Endodermal cell (in vitro differentiated cells): ENCODE results near the gene PRXL2C. TPM values are rescaled to one million over a fixed set of nuclear protein-coding genes. Genes with fewer than 3 reads are reported as not detected.

Source experiments
- DNase-seq: peaks from one replicate; pipeline ENCODE4 v3.0.0-alpha.2; 2017
- H3K27ac ChIP-seq: 2 replicates; pipeline ENCODE4 v1.5.1; 2013; ENCODE audit warnings: mild to moderate bottlenecking, low read depth, low read length, moderate library complexity
- H3K27me3 ChIP-seq: 2 replicates; pipeline ENCODE4 v1.6.1; 2013; ENCODE audit warnings: mild to moderate bottlenecking, low read length, moderate library complexity; ENCODE audit not compliant: insufficient read depth, control insufficient read depth, poor library complexity, severe bottlenecking
- H3K36me3 ChIP-seq: 2 replicates; pipeline ENCODE4 v1.7.0; 2013; ENCODE audit warnings: mild to moderate bottlenecking, low read length, moderate library complexity; ENCODE audit not compliant: control insufficient read depth, insufficient read depth
- H3K4me1 ChIP-seq: one replicate; pipeline ENCODE4 v1.7.0; 2013; ENCODE audit warnings: low read length; ENCODE audit not compliant: control insufficient read depth, insufficient read depth
- H3K4me3 ChIP-seq: 2 replicates; pipeline ENCODE4 v1.5.1; 2013; ENCODE audit warnings: mild to moderate bottlenecking, low read length, moderate library complexity
- H3K9ac ChIP-seq: 2 replicates; pipeline ENCODE4 v1.6.1; 2013; ENCODE audit warnings: mild to moderate bottlenecking, low read length, moderate library complexity; ENCODE audit not compliant: poor library complexity, severe bottlenecking; ENCODE audit errors: extremely low read depth
- H3K9me3 ChIP-seq: 2 replicates; pipeline ENCODE4 v1.6.1; 2013; ENCODE audit warnings: mild to moderate bottlenecking, low read length, moderate library complexity; ENCODE audit not compliant: control insufficient read depth
- H3K27ac Mint-ChIP-seq: 2 replicates; pipeline ENCODE4 v1.8.0; 2020; ENCODE audit warnings: mixed read lengths
- H3K27me3 Mint-ChIP-seq: 2 replicates; pipeline ENCODE4 v1.8.0; 2021; ENCODE audit warnings: mild to moderate bottlenecking, mixed read lengths; ENCODE audit not compliant: insufficient read depth
- H3K36me3 Mint-ChIP-seq: 2 replicates; pipeline ENCODE4 v1.8.0; 2020; ENCODE audit warnings: low read depth, mixed read lengths
- H3K4me1 Mint-ChIP-seq: 2 replicates; pipeline ENCODE4 v1.8.0; 2020; ENCODE audit warnings: mixed read lengths
- H3K4me3 Mint-ChIP-seq: 2 replicates; pipeline ENCODE4 v1.8.0; 2020; ENCODE audit warnings: mild to moderate bottlenecking, moderate library complexity, mixed read lengths
- H3K9me3 Mint-ChIP-seq: 2 replicates; pipeline ENCODE4 v1.8.0; 2020; ENCODE audit warnings: mild to moderate bottlenecking, mixed read lengths
- WGBS, 2 experiments: methylation state at CpG; one replicate each; pipeline versions ENCODE4 v1.1.5 to v1.1.7; 2013; ENCODE audit warnings: missing lambda C conversion rate in 2 of 2, mixed read lengths in 1 of 2; ENCODE audit not compliant: insufficient coverage in 1 of 2, insufficient read length in 1 of 2; 5-methylcytosine and 5-hydroxymethylcytosine counted together
- total RNA-seq, 2 donors: library from RNA; stranded (reverse); fragmentation: NEBNext Ultra II Directional in 1 of 2; extraction: Animal tissue kit (Norgen Biotek cat#: 25700) in 1 of 2; gene quantifications; 2 replicates in 1 of 2; 3 replicates in 1 of 2; pipeline ENCODE4 v1.2.1, GENCODE V29; 2021
- TF ChIP-seq, protein P1 (sequence below): fragments of 200-600 bp; sonication (generic); conservative IDR thresholded peaks from 2 replicates; pipeline ENCODE4 v1.5.0; 2021; ENCODE audit warnings: antibody characterized with exemption, mild to moderate bottlenecking

Gene PRXL2C
- total RNA-seq, 2 donors from 2014 or later: 2.5 to 4.9 TPM

DNA sequence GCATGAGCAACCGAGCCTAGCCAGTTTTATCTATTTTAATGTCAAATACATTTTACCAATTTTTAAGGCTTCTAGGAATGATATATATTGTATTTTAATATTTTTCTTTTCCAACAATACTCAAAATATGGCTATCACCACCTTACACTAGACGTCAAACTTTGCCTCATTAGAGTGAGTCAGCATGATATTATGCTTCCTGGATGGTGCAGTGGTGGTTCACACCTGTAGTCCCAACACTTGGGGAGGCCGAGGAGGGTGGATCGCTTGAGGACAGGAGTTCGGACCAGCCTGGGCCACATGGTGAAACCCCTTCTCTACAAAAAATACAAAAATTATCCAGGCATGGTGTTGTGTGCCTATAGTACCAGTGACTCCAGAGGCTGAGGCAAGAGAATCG, 28.2 kb downstream of the PRXL2C start:
- no peak overlapping the region for H3K4me3 Mint-ChIP-seq
- TF ChIP-seq, protein P1, sequence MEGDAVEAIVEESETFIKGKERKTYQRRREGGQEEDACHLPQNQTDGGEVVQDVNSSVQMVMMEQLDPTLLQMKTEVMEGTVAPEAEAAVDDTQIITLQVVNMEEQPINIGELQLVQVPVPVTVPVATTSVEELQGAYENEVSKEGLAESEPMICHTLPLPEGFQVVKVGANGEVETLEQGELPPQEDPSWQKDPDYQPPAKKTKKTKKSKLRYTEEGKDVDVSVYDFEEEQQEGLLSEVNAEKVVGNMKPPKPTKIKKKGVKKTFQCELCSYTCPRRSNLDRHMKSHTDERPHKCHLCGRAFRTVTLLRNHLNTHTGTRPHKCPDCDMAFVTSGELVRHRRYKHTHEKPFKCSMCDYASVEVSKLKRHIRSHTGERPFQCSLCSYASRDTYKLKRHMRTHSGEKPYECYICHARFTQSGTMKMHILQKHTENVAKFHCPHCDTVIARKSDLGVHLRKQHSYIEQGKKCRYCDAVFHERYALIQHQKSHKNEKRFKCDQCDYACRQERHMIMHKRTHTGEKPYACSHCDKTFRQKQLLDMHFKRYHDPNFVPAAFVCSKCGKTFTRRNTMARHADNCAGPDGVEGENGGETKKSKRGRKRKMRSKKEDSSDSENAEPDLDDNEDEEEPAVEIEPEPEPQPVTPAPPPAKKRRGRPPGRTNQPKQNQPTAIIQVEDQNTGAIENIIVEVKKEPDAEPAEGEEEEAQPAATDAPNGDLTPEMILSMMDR: no peak

GRCh38 chr9:96621618-96622017, 33.5 kb downstream of the PRXL2C start:
- Mint-ChIP-seq H3K36me3 (no peaks in the 10 kb centered on the region), H3K4me3 (peak overlapping the region; percentile 63), H3K9me3 (no peaks in the 10 kb centered on the region), H3K27ac (peak overlapping the region; percentile 35), H3K4me1 (peaks cover 31% of the 10 kb centered on the region), H3K27me3 (peaks cover 4% of the 10 kb centered on the region)
- Histone ChIP-seq H3K4me3 (peak overlapping the region; percentile 81), H3K27ac (no peak overlapping the region), H3K9ac (no peak overlapping the region), H3K27me3 (no peaks in the 10 kb centered on the region), H3K36me3 (no peaks in the 10 kb centered on the region), H3K9me3 (no peaks in the 10 kb centered on the region), H3K4me1 (peaks cover 8% of the 10 kb centered on the region)
- 63 to 67% methylated on average over 1 to 4 of the region's 4 CpGs for WGBS, 2 experiments
- peak; percentile 49 for DNase-seq
- TF ChIP-seq, protein P1: no peak

More for the DNA sequence above, 28.2 kb downstream of the PRXL2C start:
- Histone ChIP-seq H3K9ac (no peak overlapping the region), H3K36me3 (no peaks in the 10 kb centered on the region), H3K27me3 (no peaks in the 10 kb centered on the region), H3K9me3 (no peaks in the 10 kb centered on the region), H3K4me1 (no peaks in the 10 kb centered on the region), H3K4me3 (no peak overlapping the region), H3K27ac (no peak overlapping the region)
- no peak for DNase-seq
- no peaks in the 10 kb centered on the region for H3K27me3 Mint-ChIP-seq
- no peak overlapping the region for H3K27ac Mint-ChIP-seq
- WGBS, 2 experiments: 90 to 91% methylated on average over 1 to 6 of the region's 6 CpGs
- no peaks in the 10 kb centered on the region for H3K9me3 Mint-ChIP-seq
- H3K36me3 Mint-ChIP-seq: no peaks in the 10 kb centered on the region
- peaks cover under 1% of the 10 kb centered on the region for H3K4me1 Mint-ChIP-seq

GRCh38 chr9:96620832-96621269, 34.3 kb downstream of the PRXL2C start:
- H3K4me3 ChIP-seq: peak overlapping the region; percentile 81
- Mint-ChIP-seq H3K27ac (peak overlapping the region; percentile 92), H3K36me3 (no peaks in the 10 kb centered on the region), H3K9me3 (no peaks in the 10 kb centered on the region), H3K4me3 (peak overlapping the region; percentile 63), H3K27me3 (peaks cover 4% of the 10 kb centered on the region), H3K4me1 (peaks cover 31% of the 10 kb centered on the region)
- peaks cover 8% of the 10 kb centered on the region for H3K4me1 ChIP-seq
- no peak overlapping the region for H3K27ac ChIP-seq
- peak overlapping the region; percentile 38 for H3K9ac ChIP-seq
- peak; percentile 80 for DNase-seq
- no peaks in the 10 kb centered on the region for H3K27me3 ChIP-seq
- H3K36me3 ChIP-seq: no peaks in the 10 kb centered on the region
- 10 to 12% methylated on average over 6 to 7 of the region's 7 CpGs for WGBS, 2 experiments
- TF ChIP-seq, protein P1: peak; percentile 56
- no peaks in the 10 kb centered on the region for H3K9me3 ChIP-seq
